ENCODE data around the gene TBC1D22A. TPM values are rescaled to one million over a fixed set of nuclear protein-coding genes. Genes with fewer than 3 reads are reported as not detected.

The TBC1D22A gene
- total and polyA plus RNA-seq, 2 donors from 2014 or later = 24.6 to 39.4 TPM

- no peak overlapping the region for H3K27ac ChIP-seq (ENCODE audit: low read depth in 2 of 2, low read length in 2 of 2)
- H3K27me3 ChIP-seq (ENCODE audit: control insufficient read depth, insufficient read depth, low read length) = no peaks in the 10 kb centered on the region
- H3K4me1 ChIP-seq (ENCODE audit: control insufficient read depth in 2 of 3, insufficient read depth in 2 of 3, low read depth in 1 of 3, low read length in 3 of 3) = no peaks in the 10 kb centered on the region
- no peak for TF ChIP-seq CTCF (IDR thresholded peaks at IDR 0.05; ENCODE audit: borderline replicate concordance, extremely low read depth, insufficient read depth)
- intact Hi-C loops (cut with DNase I) = no loop called here
- no peak overlapping the region for H3K4me3 ChIP-seq (ENCODE audit: low read length in 3 of 3)
- no peak overlapping the region for H3K9ac ChIP-seq (ENCODE audit: low read length in 3 of 3)
- FAIRE-seq (no peak), DNase-seq (no peak)
- peaks cover under 1 to 12% (median 6%) of the 10 kb centered on the region in 3 donors for H3K36me3 ChIP-seq (ENCODE audit: control insufficient read depth in 2 of 3, insufficient read depth in 3 of 3, low read length in 3 of 3)
- H3K9me3 ChIP-seq (ENCODE audit: control insufficient read depth in 2 of 3, insufficient read depth in 1 of 3, low read length in 3 of 3) = no peaks in the 10 kb centered on the region
Measured at GRCh38 chr22:46915950-46916730, 153.7 kb downstream of the TBC1D22A start.

GRCh38 chr22:46916886-46917770 is 154.7 kb downstream of the TBC1D22A start:
- Histone ChIP-seq H3K4me1 (ENCODE audit: control insufficient read depth in 2 of 3, insufficient read depth in 2 of 3, low read depth in 1 of 3, low read length in 3 of 3) (no peaks in the 10 kb centered on the region), H3K9ac (ENCODE audit: low read length in 3 of 3) (no peak overlapping the region), H3K9me3 (ENCODE audit: control insufficient read depth in 2 of 3, insufficient read depth in 1 of 3, low read length in 3 of 3) (peaks cover 0 to 3% (median 3%) of the 10 kb centered on the region in 3 donors), H3K4me3 (ENCODE audit: low read length in 3 of 3) (no peak overlapping the region), H3K27ac (ENCODE audit: low read depth in 2 of 2, low read length in 2 of 2) (no peak overlapping the region), H3K36me3 (ENCODE audit: control insufficient read depth in 2 of 3, insufficient read depth in 3 of 3, low read length in 3 of 3) (peaks cover 2 to 12% (median 6%) of the 10 kb centered on the region in 3 donors), H3K27me3 (ENCODE audit: control insufficient read depth, insufficient read depth, low read length) (no peaks in the 10 kb centered on the region)
- DNase-seq = peak in 1 of 5 donors; percentile 18
- TF ChIP-seq CTCF (IDR thresholded peaks at IDR 0.05; ENCODE audit: borderline replicate concordance, extremely low read depth, insufficient read depth) = no peak
- FAIRE-seq = no peak
- intact Hi-C loops (cut with DNase I) = no loop called here

- no peak overlapping the region for H3K9ac ChIP-seq (ENCODE audit: low read length in 3 of 3)
- H3K27ac ChIP-seq (ENCODE audit: low read depth in 2 of 2, low read length in 2 of 2) = no peak overlapping the region
- H3K36me3 ChIP-seq (ENCODE audit: control insufficient read depth in 2 of 3, insufficient read depth in 3 of 3, low read length in 3 of 3) = peaks cover 2 to 12% (median 5%) of the 10 kb centered on the region in 3 donors
- no peak overlapping the region for H3K4me3 ChIP-seq (ENCODE audit: low read length in 3 of 3)
- peaks cover 0 to 3% (median 3%) of the 10 kb centered on the region in 3 donors for H3K9me3 ChIP-seq (ENCODE audit: control insufficient read depth in 2 of 3, insufficient read depth in 1 of 3, low read length in 3 of 3)
- intact Hi-C loops (cut with DNase I) = no loop called here
- no peak for TF ChIP-seq CTCF (IDR thresholded peaks at IDR 0.05; ENCODE audit: borderline replicate concordance, extremely low read depth, insufficient read depth)
- DNase-seq (no peak), FAIRE-seq (no peak)
- no peaks in the 10 kb centered on the region for H3K4me1 ChIP-seq (ENCODE audit: control insufficient read depth in 2 of 3, insufficient read depth in 2 of 3, low read depth in 1 of 3, low read length in 3 of 3)
- H3K27me3 ChIP-seq (ENCODE audit: control insufficient read depth, insufficient read depth, low read length) = no peaks in the 10 kb centered on the region
Measured at GRCh38 chr22:46917771-46918101, 155.3 kb downstream of the TBC1D22A start.
